ENCODE results near the gene RIPOR3. TPM values are rescaled to one million over a fixed set of nuclear protein-coding genes. Genes with fewer than 3 reads are reported as not detected.

Gene RIPOR3
- total and polyA plus RNA-seq, 9 of the 15 experiments (the other 6 are each of a cell fraction or from before 2014, with no cell fraction given) = 3.3 to 62.7 (median 21.4) TPM

DNA sequence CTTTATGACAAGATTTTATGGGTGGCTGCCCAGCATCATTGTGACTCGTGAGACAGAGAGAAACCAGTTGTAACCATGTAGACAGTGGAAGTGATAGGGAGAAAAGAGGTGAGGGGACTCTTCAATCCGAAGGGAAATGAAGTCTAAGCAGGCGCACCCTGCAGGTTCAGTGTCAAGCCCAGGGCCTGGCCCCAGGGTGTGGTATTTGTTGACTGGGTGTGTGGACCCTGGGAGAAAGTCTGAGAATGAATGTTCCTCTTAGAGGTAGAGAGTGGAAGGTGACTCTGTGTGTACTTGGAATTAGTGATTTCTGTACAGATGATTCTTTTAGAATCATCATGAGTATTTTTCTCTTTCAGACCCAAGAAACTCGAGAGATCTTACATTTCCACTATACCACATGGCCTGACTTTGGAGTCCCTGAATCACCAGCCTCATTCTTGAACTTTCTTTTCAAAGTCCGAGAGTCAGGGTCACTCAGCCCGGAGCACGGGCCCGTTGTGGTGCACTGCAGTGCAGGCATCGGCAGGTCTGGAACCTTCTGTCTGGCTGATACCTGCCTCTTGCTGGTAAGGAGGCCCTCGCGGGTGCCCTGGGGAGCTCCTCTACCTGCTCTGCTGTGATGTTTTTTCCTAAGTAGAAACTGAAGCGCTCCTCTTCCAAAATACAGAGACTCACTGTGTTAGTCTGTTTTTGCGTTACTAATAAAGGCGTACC, 113.1 kb downstream of the RIPOR3 start:
- no peak overlapping the region for H3K9ac ChIP-seq (ENCODE audit: insufficient read depth in 1 of 2, low read depth in 2 of 2, low read length in 2 of 2)
- in situ Hi-C loops (cut with MboI) (loop anchor here (5.0 to 10.0 kb wide), 2 partner anchors 391 to 603 kb away; no protein-coding TSS in a partner anchor), intact Hi-C loops (cut with micrococcal nuclease) (no loop called here)
- WGBS (ENCODE audit: insufficient coverage, low coverage, missing lambda C conversion rate) = 91% methylated on average over 14 of the region's 14 CpGs
- H3K36me3 ChIP-seq (ENCODE audit: control insufficient read depth, insufficient read depth, low read length) = peaks cover 93% of the 10 kb centered on the region
- ChIA-PET CTCF (ENCODE audit: low intra/inter-chr PET ratio) (interaction anchor here (3.5 kb wide), 1 partner anchor 392 kb away, joined by 20 read pairs; no protein-coding TSS in a partner anchor), POLR2A (interaction anchor here (0.7 kb wide), 1 partner anchor 32 kb away, joined by 3 read pairs; no protein-coding TSS in a partner anchor)
- ATAC-seq (no peak), FAIRE-seq (no peak), DNase-seq (ENCODE audit: extremely low read depth in 1 of 4, low spot score in 3 of 4) (no peak)
- no peaks in the 10 kb centered on the region for H3K27me3 ChIP-seq (ENCODE audit: control insufficient read depth in 2 of 2, insufficient read depth in 2 of 2, low read length in 2 of 2)
- H3K4me3 ChIP-seq = no peak overlapping the region
- no peak overlapping the region for H2AFZ ChIP-seq (ENCODE audit: low read depth, low read length)
- no peak overlapping the region for H3K4me2 ChIP-seq (ENCODE audit: insufficient read depth, low read length)
- no TSS peak for BruUV-seq (replicated peaks)
- H3K79me2 ChIP-seq (ENCODE audit: control insufficient read depth, insufficient read depth, low read length) = peaks cover 4% of the 10 kb centered on the region; the same call in 2 of the 3 replicates
- H4K20me1 ChIP-seq (replicated peaks; ENCODE audit: control insufficient read depth, insufficient read depth, low read length) = no peaks in the 10 kb centered on the region
- peaks cover 0 to 11% of the 10 kb centered on the region in 2 experiments; a peak in 1 of 5 replicates for H3K4me1 ChIP-seq (replicated peaks in 1 of 2; ENCODE audit: control insufficient read depth in 2 of 2, insufficient read depth in 2 of 2, low read length in 2 of 2)
- no peaks in the 10 kb centered on the region for H3K9me1 ChIP-seq (ENCODE audit: control insufficient read depth, insufficient read depth, low read length)
- no peaks in the 10 kb centered on the region for H3K9me3 ChIP-seq (replicated peaks; ENCODE audit: control insufficient read depth, insufficient read depth, low read depth, low read length)
- no peak overlapping the region for H3K27ac ChIP-seq (ENCODE audit: extremely low read depth, low read depth, low read length)
- TF ChIP-seq HMG20B (CRISPR knock-in tag; IDR thresholded peaks at IDR 0.05) (no peak), CREM (IDR thresholded peaks at IDR 0.05; ENCODE audit: low read depth) (no peak), MAFK (IDR thresholded peaks at IDR 0.05; ENCODE audit: low read length) (no peak), ZNF785 (CRISPR knock-in tag; IDR thresholded peaks at IDR 0.05) (no peak), ZNF124 (CRISPR knock-in tag; IDR thresholded peaks at IDR 0.05) (no peak), ZNF263 (CRISPR knock-in tag; IDR thresholded peaks at IDR 0.05; ENCODE audit: borderline replicate concordance) (no peak), BRCA1 (IDR thresholded peaks at IDR 0.05) (no peak), BRCA1 (CRISPR knock-in tag; IDR thresholded peaks at IDR 0.05) (no peak), JUNB (CRISPR knock-in tag; conservative IDR thresholded peaks at IDR 0.05) (no peak), PCBP2 (IDR thresholded peaks at IDR 0.05; ENCODE audit: low read depth, low read length, poor library complexity, severe bottlenecking) (no peak), ZFP30 (CRISPR knock-in tag; IDR thresholded peaks at IDR 0.05; ENCODE audit: borderline replicate concordance) (no peak), STAT5B (CRISPR knock-in tag; IDR thresholded peaks at IDR 0.05) (no peak)
- TF ChIP-seq, protein P1, sequence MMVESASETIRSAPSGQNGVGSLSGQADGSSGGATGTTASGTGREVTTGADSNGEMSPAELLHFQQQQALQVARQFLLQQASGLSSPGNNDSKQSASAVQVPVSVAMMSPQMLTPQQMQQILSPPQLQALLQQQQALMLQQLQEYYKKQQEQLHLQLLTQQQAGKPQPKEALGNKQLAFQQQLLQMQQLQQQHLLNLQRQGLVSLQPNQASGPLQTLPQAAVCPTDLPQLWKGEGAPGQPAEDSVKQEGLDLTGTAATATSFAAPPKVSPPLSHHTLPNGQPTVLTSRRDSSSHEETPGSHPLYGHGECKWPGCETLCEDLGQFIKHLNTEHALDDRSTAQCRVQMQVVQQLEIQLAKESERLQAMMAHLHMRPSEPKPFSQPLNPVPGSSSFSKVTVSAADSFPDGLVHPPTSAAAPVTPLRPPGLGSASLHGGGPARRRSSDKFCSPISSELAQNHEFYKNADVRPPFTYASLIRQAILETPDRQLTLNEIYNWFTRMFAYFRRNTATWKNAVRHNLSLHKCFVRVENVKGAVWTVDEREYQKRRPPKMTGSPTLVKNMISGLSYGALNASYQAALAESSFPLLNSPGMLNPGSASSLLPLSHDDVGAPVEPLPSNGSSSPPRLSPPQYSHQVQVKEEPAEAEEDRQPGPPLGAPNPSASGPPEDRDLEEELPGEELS (CRISPR knock-in tag; IDR thresholded peaks at IDR 0.05; ENCODE audit: borderline replicate concordance) = no peak
- TF ChIP-seq, protein P2, sequence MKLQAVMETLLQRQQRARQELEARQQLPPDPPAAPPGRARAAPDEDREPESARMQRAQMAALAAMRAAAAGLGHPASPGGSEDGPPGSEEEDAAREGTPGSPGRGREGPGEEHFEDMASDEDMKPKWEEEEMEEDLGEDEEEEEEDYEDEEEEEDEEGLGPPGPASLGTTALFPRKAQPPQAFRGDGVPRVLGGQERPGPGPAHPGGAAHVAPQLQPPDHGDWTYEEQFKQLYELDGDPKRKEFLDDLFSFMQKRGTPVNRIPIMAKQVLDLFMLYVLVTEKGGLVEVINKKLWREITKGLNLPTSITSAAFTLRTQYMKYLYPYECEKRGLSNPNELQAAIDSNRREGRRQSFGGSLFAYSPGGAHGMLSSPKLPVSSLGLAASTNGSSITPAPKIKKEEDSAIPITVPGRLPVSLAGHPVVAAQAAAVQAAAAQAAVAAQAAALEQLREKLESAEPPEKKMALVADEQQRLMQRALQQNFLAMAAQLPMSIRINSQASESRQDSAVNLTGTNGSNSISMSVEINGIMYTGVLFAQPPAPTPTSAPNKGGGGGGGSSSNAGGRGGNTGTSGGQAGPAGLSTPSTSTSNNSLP (IDR thresholded peaks at IDR 0.05; ENCODE audit: borderline replicate concordance, low read depth, low read length) = no peak
- TF ChIP-seq, protein P3, sequence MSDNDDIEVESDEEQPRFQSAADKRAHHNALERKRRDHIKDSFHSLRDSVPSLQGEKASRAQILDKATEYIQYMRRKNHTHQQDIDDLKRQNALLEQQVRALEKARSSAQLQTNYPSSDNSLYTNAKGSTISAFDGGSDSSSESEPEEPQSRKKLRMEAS (CRISPR knock-in tag; IDR thresholded peaks at IDR 0.05) = no peak
- TF ChIP-seq, protein P4, sequence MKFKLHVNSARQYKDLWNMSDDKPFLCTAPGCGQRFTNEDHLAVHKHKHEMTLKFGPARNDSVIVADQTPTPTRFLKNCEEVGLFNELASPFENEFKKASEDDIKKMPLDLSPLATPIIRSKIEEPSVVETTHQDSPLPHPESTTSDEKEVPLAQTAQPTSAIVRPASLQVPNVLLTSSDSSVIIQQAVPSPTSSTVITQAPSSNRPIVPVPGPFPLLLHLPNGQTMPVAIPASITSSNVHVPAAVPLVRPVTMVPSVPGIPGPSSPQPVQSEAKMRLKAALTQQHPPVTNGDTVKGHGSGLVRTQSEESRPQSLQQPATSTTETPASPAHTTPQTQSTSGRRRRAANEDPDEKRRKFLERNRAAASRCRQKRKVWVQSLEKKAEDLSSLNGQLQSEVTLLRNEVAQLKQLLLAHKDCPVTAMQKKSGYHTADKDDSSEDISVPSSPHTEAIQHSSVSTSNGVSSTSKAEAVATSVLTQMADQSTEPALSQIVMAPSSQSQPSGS (CRISPR knock-in tag; IDR thresholded peaks at IDR 0.05) = no peak

Data from K562 (cell line).